MG63 (cell line): ENCODE measurements around the gene ATG2B. TPM values are rescaled to one million over a fixed set of nuclear protein-coding genes. Genes with fewer than 3 reads are reported as not detected.
"Not testable (repeated sequence)": the region's sequence is repeated elsewhere in the genome, so short reads cannot be mapped to it uniquely, and the experiment has no call there.

Experiments used
- DNase-seq: peaks from one replicate; pipeline ENCODE4 v3.0.0-alpha.2; 2020
- H3K27me3 ChIP-seq: fragments of 250-450 bp; sonication (Bioruptor Pico); 2 replicates; pipeline ENCODE4 v1.5.1; 2020; ENCODE audit warnings: mild to moderate bottlenecking, moderate library complexity
- H3K36me3 ChIP-seq: fragments of 250-450 bp; sonication (Bioruptor Pico); 2 replicates; pipeline ENCODE4 v1.5.1; 2020; ENCODE audit warnings: mild to moderate bottlenecking, moderate library complexity
- H3K4me3 ChIP-seq: fragments of 250-450 bp; sonication (Bioruptor Pico); 2 replicates; pipeline ENCODE4 v1.5.1; 2020; ENCODE audit warnings: mild to moderate bottlenecking, moderate library complexity
- H3K9me3 ChIP-seq: fragments of 250-450 bp; sonication (Bioruptor Pico); 2 replicates; pipeline ENCODE4 v1.5.1; 2020; ENCODE audit warnings: mild to moderate bottlenecking, moderate library complexity
- total RNA-seq: library from RNA; depleted of rRNA; stranded (reverse); fragments of >200 nt; shearing (Covaris generic); gene quantifications from 2 replicates; pipeline ENCODE4 v1.2.3, GENCODE V29; 2014; ENCODE audit warnings: low replicate concordance

ATG2B gene
- total RNA-seq, 1 experiment from 2014 or later, result 3.1 TPM

DNA sequence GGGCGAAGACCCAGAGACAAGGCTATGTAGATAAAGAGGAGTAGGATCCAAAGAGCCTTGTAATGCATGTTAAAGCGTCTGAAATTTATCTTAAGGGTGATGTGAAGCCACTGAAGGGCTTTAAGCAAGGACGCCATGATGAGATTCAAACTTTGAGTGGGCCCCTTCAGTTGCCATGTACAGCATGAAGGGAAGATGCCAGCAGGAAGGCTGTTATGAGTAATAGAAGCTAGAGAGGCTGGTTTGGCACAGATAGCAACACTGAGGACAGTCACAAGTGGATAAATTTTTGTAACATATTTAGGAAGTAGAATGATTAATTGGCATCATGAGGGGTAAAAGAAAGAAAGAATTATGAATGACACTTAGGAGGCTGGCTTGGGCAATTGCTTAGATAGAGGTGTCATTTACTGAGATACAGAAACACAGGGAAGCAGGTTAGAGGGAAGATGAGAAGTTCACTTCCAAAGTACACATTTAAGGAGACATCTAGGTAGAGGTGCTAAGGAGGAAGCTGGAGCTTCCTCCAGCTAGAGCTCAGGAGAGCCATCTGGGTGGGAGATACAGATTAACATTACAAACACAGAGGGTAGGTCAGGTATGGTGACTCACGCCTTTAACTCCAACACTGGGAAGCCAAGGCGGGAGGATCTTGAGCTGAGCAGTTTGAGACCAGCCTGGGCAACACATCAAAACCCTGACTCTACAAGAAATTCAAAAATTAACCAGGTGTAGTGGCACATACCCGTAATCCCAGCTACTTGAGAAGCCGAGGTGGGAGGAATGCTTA lies 13.7 kb downstream of the ATG2B start:
- Histone ChIP-seq H3K9me3 (no peaks in the 10 kb centered on the region), H3K4me3 (no peak overlapping the region), H3K27me3 (no peaks in the 10 kb centered on the region), H3K36me3 (no peaks in the 10 kb centered on the region)
- DNase-seq, result no peak

DNA sequence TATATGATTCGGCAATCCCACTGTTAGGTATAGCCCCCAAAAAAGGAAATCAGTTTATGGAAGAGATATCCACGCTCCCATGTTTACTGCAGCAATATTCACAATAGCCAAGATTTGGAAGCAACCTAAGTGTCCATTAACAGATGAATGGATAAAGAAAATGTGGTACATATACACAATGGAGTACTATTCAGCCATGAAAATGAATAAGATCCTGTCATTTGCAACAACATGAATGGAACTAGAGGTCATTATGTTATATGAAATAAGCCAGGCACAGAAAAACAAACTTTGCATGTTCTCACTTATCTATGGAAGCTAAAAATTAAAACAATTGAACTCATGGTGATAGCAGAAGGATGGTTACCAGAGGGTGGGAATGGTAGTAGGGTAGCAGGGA lies 15.2 kb downstream of the ATG2B start:
- H3K9me3 ChIP-seq, H3K4me3 ChIP-seq, H3K27me3 ChIP-seq, H3K36me3 ChIP-seq, DNase-seq: not testable (repeated sequence)

DNA sequence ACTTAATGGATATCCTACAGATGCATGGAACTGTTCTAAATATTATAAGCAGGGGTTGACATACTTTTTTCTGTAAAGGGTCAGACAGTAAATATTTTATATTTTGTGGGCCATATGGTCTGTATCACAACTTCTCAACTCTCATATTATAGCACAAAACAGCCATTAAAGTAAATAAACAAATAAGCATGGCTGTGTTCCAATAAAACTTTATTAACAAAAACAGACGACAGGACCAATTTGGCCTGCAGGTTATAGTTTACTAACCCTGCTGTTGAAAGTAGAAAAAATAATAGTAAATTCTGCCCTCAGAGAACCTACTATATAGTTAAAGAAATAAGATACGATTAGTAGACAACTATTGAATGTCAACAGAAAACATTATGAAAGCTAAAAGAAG lies 17.5 kb downstream of the ATG2B start:
- Histone ChIP-seq H3K36me3 (no peaks in the 10 kb centered on the region), H3K27me3 (no peaks in the 10 kb centered on the region), H3K4me3 (no peak overlapping the region), H3K9me3 (no peaks in the 10 kb centered on the region)
- no peak for DNase-seq

DNA sequence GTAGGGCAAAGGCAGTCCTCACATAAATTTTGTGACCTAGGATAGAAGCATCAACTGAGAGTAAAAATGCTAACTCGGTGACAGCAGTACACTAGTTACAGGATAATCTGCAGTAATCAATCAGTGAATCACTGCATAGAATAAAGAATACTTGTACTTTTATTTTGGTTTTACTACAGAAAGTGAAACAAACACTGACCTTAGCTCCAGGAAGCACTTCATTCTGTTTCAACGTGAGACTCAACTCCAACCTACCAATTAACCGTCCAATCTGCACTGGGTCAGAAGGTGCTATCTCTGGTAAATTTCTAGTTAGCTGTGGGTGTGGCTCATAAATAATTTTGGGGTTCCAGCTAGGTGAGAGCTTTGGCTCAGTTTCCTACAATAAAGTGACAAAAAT lies 21.8 kb downstream of the ATG2B start:
- Histone ChIP-seq H3K9me3 (no peaks in the 10 kb centered on the region), H3K36me3 (no peaks in the 10 kb centered on the region; the same call in 1 of the 2 replicates), H3K4me3 (no peak overlapping the region), H3K27me3 (no peaks in the 10 kb centered on the region)
- DNase-seq, result no peak

DNA sequence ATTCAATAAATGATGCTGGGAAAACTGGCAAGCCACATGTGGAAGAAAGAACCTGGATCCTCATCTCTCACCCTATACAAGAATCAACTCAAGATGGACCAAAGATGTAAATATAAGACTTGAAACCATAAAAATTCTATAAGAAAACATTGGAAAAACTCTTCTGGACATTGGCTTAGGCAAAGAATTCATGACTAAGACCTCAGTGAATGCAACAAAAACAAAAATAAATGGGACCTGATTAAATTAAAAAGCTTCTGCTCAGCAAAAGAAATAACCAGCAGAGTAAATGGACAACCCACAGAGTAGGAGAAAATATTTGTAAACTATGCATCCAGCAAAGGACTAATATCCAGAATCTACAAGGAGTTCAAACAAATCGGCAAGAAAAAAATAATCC lies 24.6 kb downstream of the ATG2B start:
- DNase-seq, result no peak
- H3K36me3 ChIP-seq, result no peaks in the 10 kb centered on the region; the same call in 1 of the 2 replicates
- no peaks in the 10 kb centered on the region for H3K9me3 ChIP-seq
- H3K4me3 ChIP-seq, result no peak overlapping the region
- no peaks in the 10 kb centered on the region for H3K27me3 ChIP-seq

DNA sequence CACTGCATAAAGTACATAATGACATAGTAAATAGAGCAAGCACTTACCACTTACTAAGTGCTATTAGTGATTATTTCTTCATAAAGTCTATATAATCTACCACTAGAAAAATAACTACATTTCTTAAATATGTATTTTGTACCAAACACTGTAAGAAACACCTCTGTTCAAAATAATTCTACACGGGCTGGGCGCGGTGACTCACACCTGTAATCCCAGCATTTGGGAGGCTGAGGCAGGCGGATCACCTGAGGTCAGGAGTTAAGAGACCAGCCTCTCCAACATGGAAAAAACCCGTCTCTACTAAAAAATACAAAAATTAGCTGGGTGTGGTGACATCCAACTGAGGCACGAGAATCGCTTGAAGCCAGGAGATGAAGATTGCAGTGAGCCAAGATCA lies 38.9 kb downstream of the ATG2B start:
- no peaks in the 10 kb centered on the region for H3K9me3 ChIP-seq
- H3K36me3 ChIP-seq, result no peaks in the 10 kb centered on the region; the same call in 1 of the 2 replicates
- H3K27me3 ChIP-seq, result no peaks in the 10 kb centered on the region
- no peak overlapping the region for H3K4me3 ChIP-seq
- no peak for DNase-seq

DNA sequence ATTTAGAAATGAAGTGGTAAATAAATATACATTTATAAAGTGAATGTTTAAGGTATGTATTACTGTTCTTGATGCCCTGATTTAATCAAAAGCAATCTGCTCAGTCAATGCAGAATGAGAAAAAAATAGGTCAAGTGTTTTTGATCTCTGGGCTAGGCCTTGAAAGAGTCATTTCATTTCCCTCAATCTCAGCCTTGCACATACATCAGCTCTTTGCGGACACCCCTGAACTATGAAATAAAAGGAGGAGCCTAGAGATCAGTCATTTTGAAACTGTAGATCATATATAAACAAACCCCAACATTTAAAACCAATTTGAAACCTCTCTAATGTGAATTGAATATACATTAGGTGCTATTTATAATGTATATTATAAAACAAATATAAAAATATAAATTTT lies 42.5 kb downstream of the ATG2B start:
- Histone ChIP-seq H3K9me3 (no peaks in the 10 kb centered on the region), H3K4me3 (no peak overlapping the region), H3K27me3 (no peaks in the 10 kb centered on the region), H3K36me3 (no peaks in the 10 kb centered on the region; the same call in 1 of the 2 replicates)
- DNase-seq, result no peak

DNA sequence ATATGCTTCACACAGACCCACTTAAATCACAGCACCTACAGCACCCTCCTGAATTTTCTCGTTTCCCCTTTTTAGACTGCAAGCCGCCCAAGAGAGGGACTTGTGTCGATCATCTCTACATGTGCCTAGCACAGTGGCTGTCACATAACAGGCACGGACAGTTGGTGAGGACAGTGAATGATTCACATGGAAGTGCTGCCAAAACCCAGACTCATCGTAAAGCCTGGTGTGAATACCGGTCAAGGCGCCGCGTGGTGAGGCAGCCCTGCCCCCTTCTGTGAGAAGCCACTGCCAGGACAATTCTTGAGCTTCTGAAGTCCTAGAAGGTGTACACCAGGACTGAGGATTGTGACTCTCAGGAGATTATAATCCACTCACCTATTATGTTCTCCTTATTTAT lies 44.3 kb downstream of the ATG2B start:
- H3K36me3 ChIP-seq, result no peaks in the 10 kb centered on the region; the same call in 1 of the 2 replicates
- no peak for DNase-seq
- H3K9me3 ChIP-seq, result no peaks in the 10 kb centered on the region
- no peak overlapping the region for H3K4me3 ChIP-seq
- no peaks in the 10 kb centered on the region for H3K27me3 ChIP-seq

DNA sequence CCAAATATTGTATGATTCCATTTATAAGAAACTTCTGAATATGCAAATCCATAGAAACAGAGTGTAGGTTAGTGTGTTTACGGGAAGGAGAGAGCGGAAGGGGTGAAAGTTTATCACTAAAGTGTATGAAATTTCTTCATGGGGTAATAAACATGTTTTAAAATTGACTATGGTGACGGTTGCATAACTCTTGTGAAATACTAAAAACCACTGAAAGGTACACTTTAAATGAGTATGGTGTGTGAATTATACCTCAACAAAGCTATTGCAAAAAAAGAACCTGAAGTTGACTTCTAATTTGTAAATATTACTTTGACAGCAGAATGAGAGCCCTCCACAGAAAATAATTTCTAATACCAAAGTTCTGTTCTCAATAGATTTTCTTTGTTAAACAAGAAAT lies 47.1 kb downstream of the ATG2B start:
- H3K9me3 ChIP-seq, result no peaks in the 10 kb centered on the region
- H3K4me3 ChIP-seq, result no peak overlapping the region
- no peaks in the 10 kb centered on the region for H3K27me3 ChIP-seq
- DNase-seq, result no peak
- H3K36me3 ChIP-seq, result no peaks in the 10 kb centered on the region; the same call in 1 of the 2 replicates

DNA sequence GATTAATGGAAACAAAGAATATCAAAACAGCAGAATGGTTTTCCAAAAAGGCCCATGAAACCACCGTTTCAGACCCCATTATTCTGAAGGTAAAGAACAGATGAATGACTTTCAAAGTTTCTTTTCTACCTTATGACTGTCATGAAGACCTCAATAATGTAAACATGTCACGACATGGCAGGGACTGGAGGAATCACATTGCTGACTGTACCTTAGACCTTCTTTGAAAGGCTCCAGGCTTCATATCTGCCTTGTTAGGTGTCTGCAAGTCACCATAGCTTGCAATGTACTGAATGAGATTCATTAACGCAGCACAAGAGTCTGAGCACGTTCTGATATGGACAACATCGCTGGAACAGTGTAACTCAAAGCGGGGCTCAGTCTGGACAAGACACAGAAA lies 52.2 kb downstream of the ATG2B start:
- H3K36me3 ChIP-seq, result no peaks in the 10 kb centered on the region; the same call in 1 of the 2 replicates
- DNase-seq, result no peak
- H3K27me3 ChIP-seq, result no peaks in the 10 kb centered on the region
- no peaks in the 10 kb centered on the region for H3K9me3 ChIP-seq
- no peak overlapping the region for H3K4me3 ChIP-seq

DNA sequence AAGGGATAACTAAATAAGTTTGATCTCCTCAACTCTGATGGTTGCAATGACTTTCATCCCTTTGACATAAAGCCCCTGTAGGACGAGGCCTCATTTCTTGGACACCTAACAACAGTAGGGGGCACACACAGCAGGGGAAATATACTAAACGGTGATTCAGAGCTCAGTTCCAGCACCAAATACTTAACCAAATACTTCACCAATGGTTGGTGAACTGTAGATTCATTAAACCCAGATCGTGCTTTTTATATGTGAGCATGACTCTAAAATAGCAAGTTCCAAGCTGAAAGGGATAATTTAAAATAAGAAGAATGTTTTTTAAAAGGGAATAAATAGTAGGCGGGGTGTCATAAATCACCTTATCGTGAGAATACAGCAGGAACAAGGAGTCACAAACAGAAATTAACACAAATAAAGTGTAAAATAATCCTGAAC lies 53.2 kb downstream of the ATG2B start:
- no peak overlapping the region for H3K4me3 ChIP-seq
- no peak for DNase-seq
- no peaks in the 10 kb centered on the region; the same call in 1 of the 2 replicates for H3K36me3 ChIP-seq
- no peaks in the 10 kb centered on the region for H3K27me3 ChIP-seq
- H3K9me3 ChIP-seq, result no peaks in the 10 kb centered on the region

DNA sequence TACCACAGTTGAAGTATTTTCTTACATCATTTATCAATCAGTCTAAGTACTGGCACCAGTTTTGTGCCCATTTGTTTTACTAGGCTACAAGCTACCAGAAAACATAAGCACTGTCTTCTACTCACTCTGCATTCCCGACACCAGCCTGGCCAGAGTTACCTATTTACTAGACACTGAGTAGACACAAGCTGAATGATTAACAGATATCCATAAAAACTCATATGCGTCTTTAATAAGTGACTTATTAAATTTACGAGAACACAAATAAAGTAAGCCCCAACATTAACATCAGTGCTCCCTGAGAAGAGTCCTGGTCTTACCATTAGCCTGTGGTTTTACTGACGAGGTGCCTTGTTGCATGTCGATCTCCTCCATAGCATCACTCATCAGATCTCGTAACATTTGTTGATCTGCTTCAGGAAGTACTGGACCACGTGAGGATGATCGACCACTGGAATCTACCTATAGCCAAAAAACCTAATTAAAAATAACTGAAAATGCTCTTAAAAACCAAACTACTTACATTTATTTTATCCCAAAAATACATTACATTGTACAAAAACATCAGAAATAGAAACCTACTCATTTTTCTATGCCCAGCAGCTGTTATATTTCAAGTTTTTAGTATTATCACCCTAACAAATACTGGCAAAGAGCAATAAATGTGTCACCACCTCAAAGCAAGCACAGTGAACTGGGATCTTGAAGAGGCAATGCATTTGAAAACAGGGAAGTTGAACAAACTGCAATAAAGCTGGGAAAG lies 53.8 kb downstream of the ATG2B start:
- Histone ChIP-seq H3K4me3 (no peak overlapping the region), H3K9me3 (no peaks in the 10 kb centered on the region), H3K27me3 (no peaks in the 10 kb centered on the region), H3K36me3 (no peaks in the 10 kb centered on the region)
- DNase-seq, result no peak

DNA sequence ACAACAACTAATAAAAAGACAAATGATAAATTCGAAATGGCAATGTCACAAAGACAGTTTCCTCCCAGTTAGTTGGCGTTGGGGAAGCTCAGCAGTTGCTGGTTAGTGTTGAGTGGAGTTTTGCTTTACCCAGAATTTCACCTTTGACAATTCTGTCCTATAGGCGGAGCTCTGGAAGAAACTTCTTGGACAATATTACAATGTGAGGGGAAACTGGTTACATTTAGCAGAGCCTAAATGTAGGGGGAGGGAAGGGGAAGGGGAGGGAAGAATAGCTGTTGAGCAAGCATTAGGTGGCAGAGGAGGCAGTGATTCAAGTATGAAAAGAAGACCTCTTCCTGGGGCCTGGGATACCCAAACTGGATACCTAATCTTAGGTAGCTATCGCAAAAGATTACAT lies 55.7 kb downstream of the ATG2B start:
- no peaks in the 10 kb centered on the region for H3K36me3 ChIP-seq
- H3K27me3 ChIP-seq, result no peaks in the 10 kb centered on the region
- no peaks in the 10 kb centered on the region for H3K9me3 ChIP-seq
- no peak for DNase-seq
- H3K4me3 ChIP-seq, result no peak overlapping the region

DNA sequence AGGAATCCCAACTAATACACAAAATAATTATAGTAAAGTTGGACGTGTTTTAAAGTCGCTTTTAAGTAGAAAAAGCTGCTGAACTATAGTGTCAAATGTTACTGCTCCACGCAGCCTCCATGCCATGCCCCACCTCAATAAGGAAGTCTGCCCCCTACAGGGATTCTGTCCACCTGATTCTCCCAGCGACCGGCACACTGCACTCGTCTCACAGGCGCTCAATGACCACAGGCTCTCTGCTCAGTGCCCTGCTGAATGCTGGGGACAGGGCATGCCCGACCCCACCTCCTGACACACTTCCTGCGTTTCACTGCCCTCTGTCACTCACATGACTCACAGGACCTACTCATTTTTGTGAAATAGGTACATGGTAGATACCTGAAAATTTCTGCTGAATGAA lies 58.2 kb downstream of the ATG2B start:
- H3K9me3 ChIP-seq, result no peaks in the 10 kb centered on the region
- no peaks in the 10 kb centered on the region; the same call in 1 of the 2 replicates for H3K36me3 ChIP-seq
- DNase-seq, result no peak
- no peak overlapping the region for H3K4me3 ChIP-seq
- no peaks in the 10 kb centered on the region for H3K27me3 ChIP-seq

DNA sequence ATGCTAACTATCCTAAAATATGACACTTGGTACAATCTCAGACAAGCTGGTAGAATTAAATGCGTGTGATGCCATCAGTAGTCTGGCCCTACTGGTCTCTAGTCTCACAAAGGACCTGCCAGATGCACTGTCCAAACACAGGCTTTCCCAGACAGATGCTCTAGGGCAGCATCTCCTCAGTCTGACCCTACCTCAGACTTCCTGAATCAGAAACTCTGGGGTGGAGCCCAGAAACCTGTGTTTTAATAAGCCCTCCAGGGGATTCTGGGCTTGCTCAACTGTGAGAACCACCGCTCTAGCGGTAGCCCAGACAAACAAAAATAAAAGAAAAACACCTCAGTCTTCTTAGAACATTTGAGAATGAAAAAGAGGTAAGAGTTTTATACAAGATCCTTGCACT lies 59.2 kb downstream of the ATG2B start:
- no peak overlapping the region for H3K4me3 ChIP-seq
- no peaks in the 10 kb centered on the region for H3K9me3 ChIP-seq
- H3K27me3 ChIP-seq, result no peaks in the 10 kb centered on the region
- no peaks in the 10 kb centered on the region; the same call in 1 of the 2 replicates for H3K36me3 ChIP-seq
- no peak for DNase-seq

DNA sequence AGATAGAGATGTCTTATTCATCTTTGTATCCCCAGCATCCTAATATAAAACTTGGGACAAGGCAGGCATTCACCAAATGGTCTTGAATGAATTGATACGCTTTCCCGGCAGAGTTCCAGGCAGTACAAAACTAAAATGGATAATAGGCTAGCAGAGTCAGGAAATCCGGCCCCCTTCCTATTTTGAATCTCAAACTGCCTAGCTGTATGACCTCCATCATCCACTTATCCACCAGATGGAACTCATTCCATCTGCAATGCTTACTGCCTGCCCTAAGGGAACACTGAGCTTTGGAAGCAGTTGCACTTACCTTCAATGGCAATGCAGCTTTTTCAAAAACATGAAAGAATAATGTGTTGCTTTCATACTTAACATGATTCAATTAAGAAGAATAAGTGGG lies 63.7 kb downstream of the ATG2B start:
- no peaks in the 10 kb centered on the region for H3K27me3 ChIP-seq
- H3K9me3 ChIP-seq, result no peaks in the 10 kb centered on the region
- no peaks in the 10 kb centered on the region; the same call in 1 of the 2 replicates for H3K36me3 ChIP-seq
- no peak for DNase-seq
- H3K4me3 ChIP-seq, result no peak overlapping the region

DNA sequence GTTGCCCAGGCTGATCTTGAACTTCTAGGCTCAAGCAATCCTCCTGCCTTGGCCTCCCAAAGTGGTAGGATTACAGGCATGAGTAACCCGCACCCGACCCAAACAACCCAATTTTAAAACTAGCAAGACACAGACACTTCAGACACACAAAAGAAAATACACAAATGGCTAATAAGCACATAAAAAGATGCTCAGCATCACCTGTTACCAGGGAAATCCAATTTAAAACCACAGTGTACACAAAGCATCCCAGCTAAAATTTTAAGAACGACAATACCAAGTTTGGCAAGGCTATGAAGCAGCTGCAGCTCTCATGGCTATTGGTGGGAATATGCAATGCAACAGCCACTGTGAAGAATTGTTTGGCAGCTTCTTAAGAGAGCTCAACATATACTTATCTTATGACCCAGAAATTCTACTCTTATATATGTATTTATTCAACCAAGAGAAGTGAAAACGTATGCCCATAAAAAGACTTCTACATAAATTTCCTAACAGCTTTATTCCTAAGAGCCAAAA lies 65.1 kb downstream of the ATG2B start:
- Histone ChIP-seq H3K27me3 (no peaks in the 10 kb centered on the region), H3K36me3 (no peaks in the 10 kb centered on the region; the same call in 1 of the 2 replicates), H3K9me3 (no peaks in the 10 kb centered on the region), H3K4me3 (no peak overlapping the region)
- DNase-seq, result no peak
